Measurements from ENCODE around the gene SSRP1.

- no peak for TF ChIP-seq POLR2AphosphoS5 (IDR thresholded peaks at IDR 0.05; ENCODE audit: borderline replicate concordance, low read depth, low read length)
- no peak for TF ChIP-seq EZH2 (IDR thresholded peaks at IDR 0.05)
Observed at GRCh38 chr11:57320067-57320718, 15.5 kb downstream of the SSRP1 start.

Measured in SK-N-MC (cell line).